Activated naive CD8-positive, alpha-beta T cell treated with anti-CD3 and anti-CD28 coated beads, Interleukin-2, amount 50 U/mL, for 24 hours (primary cell): ENCODE results near the gene OR6B1.

Source experiments
- ATAC-seq: fragments of 150-1000 bp; cut with Tn5 transposase; one replicate; pipeline ENCODE4 v1.10.0; 2021
- DNase-seq: peaks from one replicate; pipeline ENCODE4 v3.0.0; 2021
- H3K27ac Mint-ChIP-seq: one replicate; pipeline ENCODE4 v1.8.0; 2021; ENCODE audit warnings: mild to moderate bottlenecking, mixed read lengths
- H3K27me3 Mint-ChIP-seq: one replicate; pipeline ENCODE4 v1.8.0; 2021; ENCODE audit warnings: mixed read lengths
- H3K36me3 Mint-ChIP-seq: one replicate; pipeline ENCODE4 v1.8.0; 2021; ENCODE audit warnings: low read depth, mixed read lengths
- H3K4me1 Mint-ChIP-seq: one replicate; pipeline ENCODE4 v1.8.0; 2021; ENCODE audit warnings: mixed read lengths
- H3K4me3 Mint-ChIP-seq: one replicate; pipeline ENCODE4 v1.8.0; 2021; ENCODE audit warnings: mild to moderate bottlenecking, moderate library complexity, mixed read lengths
- H3K9me3 Mint-ChIP-seq: one replicate; pipeline ENCODE4 v1.8.0; 2021; ENCODE audit warnings: mixed read lengths

The OR6B1 gene

DNA sequence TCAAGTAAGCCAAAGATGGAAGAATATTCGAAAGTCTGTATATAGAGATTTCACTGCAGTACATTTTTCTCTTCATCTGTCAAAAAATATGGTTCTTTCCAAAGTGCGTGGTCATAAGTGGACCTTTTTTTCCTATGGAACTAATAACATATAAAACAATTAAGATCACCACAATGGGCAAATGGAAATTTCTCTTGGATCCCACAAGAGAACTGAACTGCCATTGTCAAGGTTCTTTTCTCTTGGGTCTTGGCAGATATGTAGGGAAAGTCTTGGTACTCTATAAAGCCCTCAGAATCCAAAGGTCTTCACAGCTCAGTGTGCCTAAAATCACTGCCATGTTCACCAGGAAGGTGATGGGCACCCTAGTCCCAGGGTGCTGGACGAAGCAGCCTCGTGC, at the start of gene OR6B1:
Gene OR6B1 (plus strand): TSS at position 301 of the 400 bp plus-strand sequence. CDS start 3,677 bp downstream, outside the sequence.
- no peaks in the 10 kb centered on the region for H3K36me3 Mint-ChIP-seq
- no peaks in the 10 kb centered on the region for H3K4me1 Mint-ChIP-seq
- H3K9me3 Mint-ChIP-seq: no peaks in the 10 kb centered on the region
- H3K27ac Mint-ChIP-seq: no peak within 1 kb of the TSS
- H3K4me3 Mint-ChIP-seq: no peak within 1 kb of the TSS
- H3K27me3 Mint-ChIP-seq: peaks cover 2% of the 10 kb centered on the region
- DNase-seq: no peak
- ATAC-seq: no peak

DNA sequence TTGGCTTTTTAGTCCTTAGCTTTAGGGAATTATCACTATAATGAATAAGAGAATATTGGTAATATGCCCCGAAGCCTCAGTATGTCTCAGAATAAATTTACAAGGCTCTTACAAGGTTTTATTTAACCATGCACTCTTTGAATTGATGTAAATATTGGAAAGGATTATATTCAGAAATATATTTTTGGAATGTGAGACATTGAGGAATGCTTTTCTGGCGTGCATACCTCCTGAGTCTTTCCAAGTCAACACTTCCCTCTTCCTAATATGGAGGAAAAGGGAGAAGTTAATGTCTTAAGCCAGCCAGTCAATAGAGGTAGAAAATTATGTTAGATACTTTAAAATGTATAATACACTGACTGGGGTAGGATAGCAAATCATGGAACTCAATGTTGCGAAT, 46.7 kb upstream of the OR6B1 start:
- Mint-ChIP-seq H3K36me3 (no peaks in the 10 kb centered on the region), H3K27me3 (peaks cover 22% of the 10 kb centered on the region), H3K9me3 (no peaks in the 10 kb centered on the region), H3K4me3 (no peak overlapping the region), H3K4me1 (no peaks in the 10 kb centered on the region), H3K27ac (no peak overlapping the region)
- no peak for DNase-seq
- no peak for ATAC-seq

DNA sequence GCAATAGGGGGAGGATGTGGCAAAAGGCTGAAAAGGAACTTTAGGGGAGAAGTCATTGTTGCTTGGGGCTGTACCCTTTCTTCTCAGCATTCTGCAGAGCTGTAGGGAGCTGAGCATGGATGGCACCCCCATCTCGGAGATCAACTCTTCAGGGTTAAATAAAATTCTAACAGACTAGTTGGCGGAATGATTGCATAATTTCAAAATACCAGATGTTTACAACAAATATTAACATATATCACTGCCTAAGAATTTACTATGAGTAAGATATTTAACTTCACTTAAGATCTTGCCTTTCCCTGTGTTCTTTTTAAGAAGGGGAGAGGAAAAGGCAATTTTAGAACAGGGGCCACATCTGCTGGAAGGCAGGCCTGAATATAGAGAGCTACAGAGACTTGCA, 46.0 kb upstream of the OR6B1 start:
- ATAC-seq: no peak
- H3K4me1 Mint-ChIP-seq: no peaks in the 10 kb centered on the region
- no peak overlapping the region for H3K4me3 Mint-ChIP-seq
- H3K27me3 Mint-ChIP-seq: peaks cover 20% of the 10 kb centered on the region
- no peak overlapping the region for H3K27ac Mint-ChIP-seq
- no peaks in the 10 kb centered on the region for H3K9me3 Mint-ChIP-seq
- H3K36me3 Mint-ChIP-seq: no peaks in the 10 kb centered on the region
- no peak for DNase-seq

DNA sequence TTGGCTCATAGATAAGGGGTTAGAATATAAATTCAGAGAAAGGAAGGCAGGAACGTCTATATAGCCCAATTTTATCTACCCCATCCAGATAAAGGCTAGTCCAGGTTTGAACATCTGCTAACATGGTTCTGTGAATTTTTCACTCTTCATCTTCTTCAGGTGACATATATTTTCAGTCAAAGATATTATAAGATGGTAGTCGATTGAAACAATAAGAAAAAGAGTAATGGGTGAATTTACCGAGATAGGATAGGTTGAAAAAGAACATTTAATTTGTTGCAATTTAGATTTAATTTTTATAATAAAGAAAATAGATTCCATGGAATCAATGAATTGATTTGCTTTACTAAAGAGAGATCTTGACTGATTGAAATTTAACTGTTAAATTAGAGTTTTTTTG, 45.6 kb upstream of the OR6B1 start, which contains the start of gene OR2F1:
Gene OR2F1 (plus strand): TSS at position 301 of the 400 bp plus-strand sequence. CDS start 5,127 bp downstream, outside the sequence.
- H3K4me3 Mint-ChIP-seq: no peak within 1 kb of the TSS
- H3K27me3 Mint-ChIP-seq: peaks cover 18% of the 10 kb centered on the region
- DNase-seq: no peak
- ATAC-seq: no peak
- H3K9me3 Mint-ChIP-seq: no peaks in the 10 kb centered on the region
- no peaks in the 10 kb centered on the region for H3K36me3 Mint-ChIP-seq
- no peaks in the 10 kb centered on the region for H3K4me1 Mint-ChIP-seq
- H3K27ac Mint-ChIP-seq: no peak within 1 kb of the TSS

DNA sequence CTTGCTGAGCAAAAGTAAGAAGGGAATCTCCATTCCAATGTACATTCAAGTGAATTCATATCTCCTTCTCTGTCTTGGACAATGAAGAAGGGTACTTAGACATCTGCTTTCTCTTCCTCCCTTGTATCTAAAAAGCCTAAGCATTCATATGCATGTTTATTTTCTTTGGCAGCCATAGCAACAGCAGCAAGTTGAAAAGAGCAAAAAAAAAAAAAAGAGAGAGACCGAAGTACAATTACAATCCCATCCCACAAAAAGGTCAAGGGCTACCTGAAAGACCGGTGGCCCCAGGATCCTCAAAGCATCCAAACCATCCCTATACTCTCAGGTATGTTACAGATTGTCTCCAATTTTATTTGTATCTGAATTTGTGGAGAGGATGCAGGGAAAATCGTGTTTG, 41.3 kb upstream of the OR6B1 start:
- Mint-ChIP-seq H3K4me1 (no peaks in the 10 kb centered on the region), H3K9me3 (no peaks in the 10 kb centered on the region), H3K27ac (no peak overlapping the region), H3K27me3 (peaks cover 17% of the 10 kb centered on the region), H3K4me3 (no peak overlapping the region), H3K36me3 (no peaks in the 10 kb centered on the region)
- DNase-seq (no peak), ATAC-seq (no peak)

DNA sequence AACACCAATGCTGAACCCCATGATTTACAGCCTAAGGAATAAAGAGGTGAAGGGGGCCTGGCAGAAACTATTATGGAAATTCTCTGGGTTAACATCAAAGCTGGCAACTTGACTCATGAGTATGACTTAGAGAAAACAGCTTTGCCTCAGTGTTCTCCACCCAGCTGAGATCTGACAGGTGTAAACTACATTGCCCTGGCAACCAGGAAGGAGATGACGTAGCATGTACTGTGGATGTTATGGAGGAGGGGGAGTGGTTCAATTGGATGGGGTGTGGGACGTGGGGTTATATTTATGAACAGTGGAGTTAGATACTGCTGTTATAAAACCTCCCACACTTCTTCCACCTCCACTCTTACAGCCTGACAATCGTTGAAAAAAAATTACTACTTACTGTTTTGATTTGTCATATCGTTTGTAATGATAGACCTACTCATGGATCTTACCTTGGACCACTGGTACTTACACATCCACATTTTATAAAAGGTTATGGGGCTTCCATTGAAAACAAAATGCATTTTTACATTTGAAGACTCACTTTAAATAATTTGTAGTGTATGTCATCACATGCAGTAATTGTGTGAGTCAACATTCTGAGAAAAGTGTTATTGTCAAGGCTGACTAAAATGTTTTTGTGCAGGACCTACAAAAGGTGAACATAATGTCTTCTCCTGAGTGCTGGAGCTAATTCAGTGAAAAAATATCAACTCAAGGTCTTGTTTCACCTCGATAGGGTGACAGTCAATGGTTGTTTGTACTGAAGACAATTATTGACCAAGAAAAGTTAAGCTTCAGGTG, 39.1 kb upstream of the OR6B1 start:
- Mint-ChIP-seq H3K27me3 (peaks cover 13% of the 10 kb centered on the region), H3K9me3 (no peaks in the 10 kb centered on the region), H3K36me3 (no peaks in the 10 kb centered on the region), H3K27ac (no peak overlapping the region), H3K4me1 (no peaks in the 10 kb centered on the region), H3K4me3 (no peak overlapping the region)
- ATAC-seq: no peak
- DNase-seq: no peak

DNA sequence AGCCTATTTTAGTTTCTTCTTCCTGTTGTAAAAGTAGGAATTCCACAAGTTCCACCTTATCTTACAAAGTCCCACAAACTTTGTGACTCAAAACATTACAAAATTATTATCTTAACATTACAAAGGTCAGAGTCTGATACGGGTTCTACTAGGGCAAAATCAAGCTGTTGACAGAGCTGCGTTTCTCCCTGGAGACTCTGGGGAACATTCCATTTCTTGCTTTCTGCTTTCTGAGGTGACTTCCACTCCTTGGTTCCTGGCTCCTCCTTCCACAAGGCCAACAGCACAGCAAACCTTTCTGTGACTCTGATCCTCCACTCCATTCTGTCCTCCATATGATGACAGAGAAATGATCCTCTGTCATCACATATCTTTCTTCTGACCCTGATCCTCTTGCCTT, 34.8 kb upstream of the OR6B1 start:
- no peak for ATAC-seq
- no peak for DNase-seq
- H3K27me3 Mint-ChIP-seq: peaks cover 7% of the 10 kb centered on the region
- H3K27ac Mint-ChIP-seq: no peak overlapping the region
- no peaks in the 10 kb centered on the region for H3K4me1 Mint-ChIP-seq
- no peaks in the 10 kb centered on the region for H3K36me3 Mint-ChIP-seq
- H3K9me3 Mint-ChIP-seq: peaks cover 3% of the 10 kb centered on the region
- H3K4me3 Mint-ChIP-seq: no peak overlapping the region

DNA sequence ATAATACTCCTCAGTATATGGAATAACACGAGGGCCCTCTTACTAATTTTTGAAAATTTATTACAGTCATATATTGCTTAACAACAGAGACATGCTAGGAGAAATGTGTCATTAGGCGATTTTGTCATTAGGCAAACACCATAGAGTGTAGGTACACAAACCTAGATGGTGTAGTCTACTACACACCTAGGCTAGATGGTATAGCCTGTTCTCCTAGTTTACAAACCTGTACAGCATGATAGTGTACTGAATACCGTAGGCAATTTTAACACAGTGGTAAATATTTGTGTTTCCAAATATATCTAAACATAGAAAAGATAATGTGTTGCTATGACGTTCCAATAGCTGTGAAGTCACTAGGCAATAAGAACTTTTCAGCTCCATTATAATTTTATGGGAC, 32.7 kb upstream of the OR6B1 start:
- ATAC-seq: no peak
- H3K4me1 Mint-ChIP-seq: no peaks in the 10 kb centered on the region
- no peak for DNase-seq
- H3K9me3 Mint-ChIP-seq: peaks cover 3% of the 10 kb centered on the region
- no peaks in the 10 kb centered on the region for H3K36me3 Mint-ChIP-seq
- no peak overlapping the region for H3K27ac Mint-ChIP-seq
- no peak overlapping the region for H3K4me3 Mint-ChIP-seq
- H3K27me3 Mint-ChIP-seq: peaks cover 9% of the 10 kb centered on the region

DNA sequence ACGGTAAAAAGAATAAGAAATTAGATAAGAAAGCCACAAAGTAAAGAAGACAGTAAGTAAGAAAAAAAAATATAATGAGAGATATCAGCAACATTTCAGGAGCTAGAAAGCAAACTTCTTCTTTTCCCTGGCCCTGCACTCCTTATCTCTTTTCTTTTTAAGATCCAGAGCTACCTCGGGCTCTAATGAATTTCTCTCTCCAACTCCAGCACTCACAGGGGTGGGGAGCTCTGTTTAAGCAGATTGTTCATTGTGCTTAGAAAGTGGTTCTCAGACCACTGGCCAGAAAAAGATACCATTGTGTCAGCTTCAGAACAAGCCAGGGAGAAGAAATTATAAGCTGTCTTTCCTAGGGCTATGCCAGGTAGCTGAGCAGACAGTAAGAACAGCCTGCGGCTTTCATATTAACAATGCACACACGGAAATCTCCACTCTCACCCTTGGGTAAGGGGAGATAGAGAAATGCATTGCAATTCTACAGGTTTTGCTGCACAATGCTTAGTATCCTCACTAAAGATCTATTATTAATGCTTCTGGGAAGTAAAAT, 26.2 kb upstream of the OR6B1 start:
- H3K4me3 Mint-ChIP-seq: no peak overlapping the region
- ATAC-seq: no peak
- peaks cover 2% of the 10 kb centered on the region for H3K27me3 Mint-ChIP-seq
- DNase-seq: no peak
- H3K4me1 Mint-ChIP-seq: no peaks in the 10 kb centered on the region
- no peak overlapping the region for H3K27ac Mint-ChIP-seq
- H3K9me3 Mint-ChIP-seq: no peaks in the 10 kb centered on the region
- H3K36me3 Mint-ChIP-seq: no peaks in the 10 kb centered on the region

DNA sequence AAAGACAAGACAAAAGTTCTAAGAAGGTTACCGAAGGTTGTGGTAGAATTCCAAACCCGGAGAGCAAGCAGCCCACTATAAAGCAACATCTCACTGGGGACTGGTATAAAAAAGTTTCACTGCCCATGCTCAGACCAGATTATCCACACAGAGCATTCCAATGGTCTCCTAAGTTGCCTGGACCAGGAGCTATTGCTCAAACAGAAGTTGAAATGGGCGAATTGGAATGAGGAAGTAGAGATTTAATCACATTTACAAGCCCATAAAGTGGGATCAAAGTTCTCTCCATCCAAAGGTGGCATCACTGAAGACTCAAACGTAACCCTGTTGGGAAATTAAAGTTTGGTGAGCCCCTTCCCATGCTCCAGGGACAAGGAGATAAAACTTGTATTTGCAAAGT, 25.7 kb upstream of the OR6B1 start:
- no peak for ATAC-seq
- no peak overlapping the region for H3K4me3 Mint-ChIP-seq
- no peaks in the 10 kb centered on the region for H3K9me3 Mint-ChIP-seq
- H3K36me3 Mint-ChIP-seq: no peaks in the 10 kb centered on the region
- H3K27me3 Mint-ChIP-seq: peaks cover 2% of the 10 kb centered on the region
- H3K4me1 Mint-ChIP-seq: no peaks in the 10 kb centered on the region
- no peak overlapping the region for H3K27ac Mint-ChIP-seq
- no peak for DNase-seq

DNA sequence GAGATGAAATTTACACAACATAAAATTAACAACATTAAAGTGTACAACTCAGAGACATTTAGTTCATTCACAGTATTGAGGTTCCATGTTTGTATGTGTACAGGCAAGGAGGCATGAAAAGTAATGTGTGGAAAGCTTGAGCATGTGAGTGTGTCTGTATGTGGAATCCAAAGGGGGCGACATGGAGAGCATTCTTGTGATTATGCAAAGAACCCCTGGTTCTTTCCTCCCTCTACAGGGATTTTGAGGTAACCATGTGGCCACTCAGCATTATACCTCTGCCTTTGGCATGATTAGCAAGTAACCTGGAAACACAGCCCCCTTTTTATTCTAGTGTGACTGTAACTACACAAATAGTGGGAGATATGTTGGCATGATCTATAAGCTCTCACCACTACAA, 24.5 kb upstream of the OR6B1 start:
- no peak overlapping the region for H3K27ac Mint-ChIP-seq
- no peaks in the 10 kb centered on the region for H3K4me1 Mint-ChIP-seq
- DNase-seq (no peak), ATAC-seq (peak; percentile 28)
- H3K27me3 Mint-ChIP-seq: peaks cover 5% of the 10 kb centered on the region
- H3K9me3 Mint-ChIP-seq: no peaks in the 10 kb centered on the region
- H3K4me3 Mint-ChIP-seq: no peak overlapping the region
- H3K36me3 Mint-ChIP-seq: no peaks in the 10 kb centered on the region

DNA sequence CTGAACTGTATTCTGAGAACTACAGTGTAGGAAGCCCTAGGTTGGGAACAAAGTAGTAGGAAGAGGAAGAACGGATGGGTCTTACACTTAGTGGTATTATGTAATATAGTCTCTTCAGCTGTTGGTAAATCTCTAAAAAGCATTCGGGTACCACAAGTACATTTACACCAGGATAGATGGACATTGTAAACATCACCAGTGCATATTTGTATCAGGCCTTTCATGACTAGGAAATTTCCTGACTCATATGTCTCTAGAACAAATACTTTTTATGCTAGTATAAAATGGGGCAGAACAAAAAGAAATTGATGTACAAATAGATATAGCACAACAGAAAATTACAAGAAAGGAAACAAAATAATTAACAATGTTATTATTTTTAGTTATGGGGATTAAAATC, 21.5 kb upstream of the OR6B1 start:
- Mint-ChIP-seq H3K9me3 (no peaks in the 10 kb centered on the region), H3K4me3 (no peak overlapping the region), H3K4me1 (no peaks in the 10 kb centered on the region), H3K27ac (no peak overlapping the region), H3K27me3 (peaks cover 7% of the 10 kb centered on the region), H3K36me3 (no peaks in the 10 kb centered on the region)
- ATAC-seq (no peak), DNase-seq (no peak)

DNA sequence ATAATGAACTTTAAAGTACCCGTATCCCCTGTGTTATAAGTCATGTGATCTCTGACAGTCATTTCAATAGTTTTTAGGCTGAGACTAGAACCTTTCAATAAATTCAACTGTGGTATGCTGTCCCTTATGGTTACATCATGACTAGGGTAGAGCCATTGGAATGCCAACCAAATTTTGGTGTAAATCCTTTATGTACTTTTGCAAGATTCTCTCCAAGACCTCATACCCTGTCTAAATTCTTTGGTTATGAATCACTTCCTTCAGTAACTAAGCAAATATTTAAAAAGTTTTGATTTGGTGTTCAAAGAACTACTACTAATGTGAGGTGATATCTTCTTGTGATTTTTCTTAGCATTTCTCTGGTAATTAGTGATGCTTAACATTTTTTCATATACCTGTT, 20.8 kb upstream of the OR6B1 start:
- no peaks in the 10 kb centered on the region for H3K4me1 Mint-ChIP-seq

DNA sequence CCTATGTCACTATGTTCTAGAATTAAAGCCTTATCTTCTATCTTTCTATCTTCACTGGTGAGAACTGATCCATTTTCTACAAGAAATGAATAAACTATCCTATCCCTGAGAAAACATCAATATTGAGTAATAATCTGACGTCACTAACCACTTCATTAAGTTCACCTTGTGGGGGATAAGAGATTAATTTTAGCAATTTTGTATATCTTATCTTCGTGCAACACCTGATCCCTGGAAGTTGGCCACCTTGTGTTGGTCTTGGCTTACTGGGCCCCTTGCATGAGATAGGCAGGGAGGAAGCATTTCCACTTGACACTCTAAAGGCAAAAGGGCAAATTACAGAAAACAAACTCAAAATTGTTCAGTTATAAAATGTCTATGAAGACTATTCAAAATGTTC, 20.1 kb upstream of the OR6B1 start:
- DNase-seq (no peak), ATAC-seq (no peak)
- Mint-ChIP-seq H3K4me1 (no peaks in the 10 kb centered on the region), H3K27ac (no peak overlapping the region), H3K9me3 (no peaks in the 10 kb centered on the region), H3K36me3 (no peaks in the 10 kb centered on the region), H3K4me3 (no peak overlapping the region), H3K27me3 (peaks cover 7% of the 10 kb centered on the region)

More for the DNA sequence above, 20.8 kb upstream of the OR6B1 start:
- no peak overlapping the region for H3K4me3 Mint-ChIP-seq
- H3K27ac Mint-ChIP-seq: no peak overlapping the region
- ATAC-seq (no peak), DNase-seq (no peak)
- no peaks in the 10 kb centered on the region for H3K36me3 Mint-ChIP-seq
- H3K27me3 Mint-ChIP-seq: peaks cover 7% of the 10 kb centered on the region
- no peaks in the 10 kb centered on the region for H3K9me3 Mint-ChIP-seq

DNA sequence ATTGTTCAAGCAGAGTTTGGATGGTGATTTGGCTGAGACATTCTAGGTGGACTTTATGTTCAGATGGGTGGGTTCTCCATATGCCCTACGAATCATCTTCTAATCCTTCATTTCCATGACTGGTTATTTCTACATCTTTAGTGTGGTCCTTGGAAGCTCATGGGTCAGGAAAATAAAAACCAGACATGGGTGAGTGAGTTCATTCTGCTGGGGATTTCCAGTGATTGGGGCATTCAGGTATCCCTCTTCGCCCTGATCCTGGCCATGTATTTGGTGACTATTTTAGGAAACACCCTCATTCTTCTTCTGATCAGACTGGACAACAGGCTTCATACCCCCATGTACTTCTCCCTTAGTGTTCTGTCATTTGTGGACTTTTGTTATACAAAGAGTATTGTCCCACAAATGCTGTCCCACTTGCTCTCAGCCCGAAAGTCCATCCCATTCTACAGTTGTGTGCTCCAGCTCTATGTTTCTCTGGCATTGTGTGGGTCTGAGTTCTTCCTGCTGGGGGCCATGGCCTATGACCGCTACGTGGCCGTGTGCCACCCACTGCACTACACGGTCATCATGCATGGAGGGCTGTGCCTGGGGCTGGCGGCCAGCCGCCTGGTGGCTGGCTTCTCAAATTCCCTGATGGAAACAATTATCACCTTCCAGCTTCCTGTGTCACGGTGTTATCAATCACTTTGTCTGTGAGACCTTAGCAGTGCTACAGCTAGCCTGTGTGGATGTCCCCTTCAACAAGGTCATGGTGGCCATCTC, 19.2 kb upstream of the OR6B1 start:
- no peak for DNase-seq
- peaks cover 7% of the 10 kb centered on the region for H3K27me3 Mint-ChIP-seq
- no peak for ATAC-seq
- H3K9me3 Mint-ChIP-seq: no peaks in the 10 kb centered on the region
- H3K27ac Mint-ChIP-seq: no peak overlapping the region
- no peaks in the 10 kb centered on the region for H3K36me3 Mint-ChIP-seq
- H3K4me3 Mint-ChIP-seq: no peak overlapping the region
- no peaks in the 10 kb centered on the region for H3K4me1 Mint-ChIP-seq
